HCT116 (cell line): ENCODE data around the gene AP5S1. TPM values are rescaled to one million over a fixed set of nuclear protein-coding genes. Genes with fewer than 3 reads are reported as not detected.

Experiments used
- ATAC-seq: fragments of 200-7000 bp; cut with Tn5 transposase; 2 replicates; pipeline ENCODE4 v1.9.1; 2020; ENCODE audit warnings: mild to moderate bottlenecking, moderate library complexity
- BruUV-seq: library from RNA; stranded (reverse); fragments of 400-500 nt; replicated peaks from 2 replicates; lab custom pipeline; 2021; lab: Mats Ljungman, UMichigan
- CTCF ChIA-PET: fragments of 300-600 bp; sonication (Branson Sonifier 250); formaldehyde crosslinking; loops from one replicate; lab custom pipeline; 2021; ENCODE audit warnings: antibody characterized with exemption; lab: Charles Lee
- POLR2A ChIA-PET: fragments of 300-600, 350-600 bp; sonication (Branson Sonifier 250); formaldehyde crosslinking; loops from one replicate; lab custom pipeline; 2021; ENCODE audit warnings: antibody characterized with exemption; lab: Charles Lee
- RAD21 ChIA-PET, 2 experiments: fragments of 300-600 bp; sonication (Branson Sonifier 250); formaldehyde crosslinking; loops; one replicate each; lab custom pipeline; 2023; ENCODE audit warnings: low total read pairs in 2 of 2; ENCODE audit not compliant: uncharacterized antibody in 2 of 2, unreplicated experiment in 2 of 2, low non-redundant PET in 1 of 2; lab: Charles Lee
- DNase-seq: peaks from one replicate; pipeline ENCODE4 v3.0.0-alpha.2; 2010; ENCODE audit warnings: low read depth, low spot score
- H2AFZ ChIP-seq: fragments of 200-600 bp; shearing (Covaris generic), sonication (generic); 2 replicates; pipeline ENCODE4 v1.6.1; 2017; ENCODE audit warnings: low read depth, mixed run types, mixed read lengths, antibody characterized with exemption, low read length; ENCODE audit not compliant: poor library complexity, severe bottlenecking
- H3K27ac ChIP-seq: 2 replicates; pipeline ENCODE4 v1.5.1; 2012; ENCODE audit warnings: low read depth, low read length
- H3K27me3 ChIP-seq: fragments of 200-600 bp; sonication (generic); 2 replicates; pipeline ENCODE4 v1.6.1; 2016; ENCODE audit warnings: mixed run types, low read length, mixed read lengths; ENCODE audit not compliant: insufficient read depth
- H3K36me3 ChIP-seq, 2 experiments: fragments of 200-500 bp in 1 of 2; fragments of 200-600 bp in 1 of 2; sonication (Bioruptor generic) in 1 of 2; sonication (generic) in 1 of 2; 2 replicates each; pipeline versions ENCODE4 v1.5.1 to v1.6.1; 2014 to 2016; ENCODE audit warnings: low read length in 2 of 2, inconsistent platforms in 1 of 2, mixed read lengths in 1 of 2, mixed run types in 1 of 2; ENCODE audit not compliant: insufficient read depth in 2 of 2, control insufficient read depth in 1 of 2
- H3K4me1 ChIP-seq, 2 experiments: fragments of 200-600 bp in 1 of 2; sonication (generic) in 1 of 2; 2 replicates each; pipeline versions ENCODE4 v1.5.1 to v1.6.1; 2012 to 2017; ENCODE audit warnings: low read length in 2 of 2, inconsistent platforms in 1 of 2, mild to moderate bottlenecking in 1 of 2, mixed read lengths in 1 of 2, mixed run types in 1 of 2, moderate library complexity in 1 of 2; ENCODE audit not compliant: insufficient read depth in 2 of 2, control insufficient read depth in 1 of 2
- H3K4me2 ChIP-seq: fragments of 200-600 bp; sonication (generic); 2 replicates; pipeline ENCODE4 v1.6.1; 2017; ENCODE audit warnings: mixed run types, low read length, mixed read lengths
- H3K4me3 ChIP-seq, 2 experiments: fragments of 200-600 bp in 1 of 2; sonication (generic) in 1 of 2; replicated peaks in 1 of 2; 2 replicates each; pipeline ENCODE4 v1.5.1; 2011 to 2016; ENCODE audit warnings: low read length in 2 of 2, control low read depth in 1 of 2, low read depth in 1 of 2, mild to moderate bottlenecking in 1 of 2, mixed read lengths in 1 of 2, mixed run types in 1 of 2
- H3K79me2 ChIP-seq: fragments of 200-600 bp; sonication (generic); 2 replicates; pipeline ENCODE4 v1.6.1; 2017; ENCODE audit warnings: mild to moderate bottlenecking, mixed run types, low read length, moderate library complexity, mixed read lengths; ENCODE audit not compliant: insufficient read depth
- H3K9ac ChIP-seq: fragments of 200-600 bp; sonication (generic); 2 replicates; pipeline ENCODE4 v1.6.1; 2016; ENCODE audit warnings: low read length, mixed read lengths
- H3K9me2 ChIP-seq: fragments of 200-600 bp; sonication (generic), shearing (Covaris generic); 2 replicates; pipeline ENCODE4 v1.6.1; 2017; ENCODE audit warnings: mixed run types, mild to moderate bottlenecking, moderate library complexity; ENCODE audit not compliant: insufficient read depth
- H3K9me3 ChIP-seq, 2 experiments: fragments of 200-500 bp in 1 of 2; fragments of 200-600 bp in 1 of 2; sonication (Bioruptor generic) in 1 of 2; sonication (generic) in 1 of 2; 2 replicates each; pipeline ENCODE4 v1.6.1; 2014 to 2017; ENCODE audit warnings: low read length in 2 of 2, mixed read lengths in 2 of 2, inconsistent platforms in 1 of 2, low read depth in 1 of 2, mild to moderate bottlenecking in 1 of 2, mixed run types in 1 of 2, moderate library complexity in 1 of 2; ENCODE audit not compliant: control insufficient read depth in 1 of 2, insufficient read depth in 1 of 2
- H4K20me1 ChIP-seq: fragments of 200-600 bp; sonication (generic), shearing (Covaris generic); 2 replicates; pipeline ENCODE4 v1.6.1; 2017; ENCODE audit warnings: mixed run types, mild to moderate bottlenecking, moderate library complexity; ENCODE audit not compliant: insufficient read depth
- CBX3 ChIP-seq: IDR thresholded peaks from 2 replicates; pipeline ENCODE4 v1.6.1; 2012; ENCODE audit warnings: low read depth
- CEBPB ChIP-seq: IDR thresholded peaks from 2 replicates; pipeline ENCODE4 v1.6.1; 2012; ENCODE audit warnings: low read depth
- CTCF ChIP-seq, 3 experiments: fragments of 200-600 bp in 1 of 3; sonication (generic) in 1 of 3; IDR thresholded peaks in 2 of 3; conservative IDR thresholded peaks in 1 of 3; 2 replicates each; pipeline ENCODE4 v1.5.1; 2012 to 2017; ENCODE audit warnings: low read depth in 2 of 3, low read length in 2 of 3, antibody characterized with exemption in 1 of 3, borderline replicate concordance in 1 of 3, control low read depth in 1 of 3, mild to moderate bottlenecking in 1 of 3, mixed read lengths in 1 of 3, mixed run types in 1 of 3, moderate library complexity in 1 of 3; ENCODE audit not compliant: insufficient read depth in 1 of 3
- ELF1 ChIP-seq: IDR thresholded peaks from 2 replicates; pipeline ENCODE4 v1.6.1; 2012; ENCODE audit warnings: low read depth, borderline replicate concordance
- FOSL1 ChIP-seq: IDR thresholded peaks from 2 replicates; pipeline ENCODE4 v1.6.1; 2012; ENCODE audit warnings: low read depth
- JUND ChIP-seq: IDR thresholded peaks from 2 replicates; pipeline ENCODE4 v1.6.1; 2012
- MAX ChIP-seq: IDR thresholded peaks from 2 replicates; pipeline ENCODE4 v1.6.1; 2012
- POLR2A ChIP-seq: IDR thresholded peaks from 2 replicates; pipeline ENCODE4 v1.7.0; 2011; ENCODE audit warnings: borderline replicate concordance; ENCODE audit not compliant: insufficient read depth, insufficient read length; ENCODE audit errors: extremely low read depth
- REST ChIP-seq: IDR thresholded peaks from 2 replicates; pipeline ENCODE4 v1.6.1; 2012; ENCODE audit warnings: low read depth
- SIN3A ChIP-seq: IDR thresholded peaks from 2 replicates; pipeline ENCODE4 v1.6.1; 2012; ENCODE audit warnings: low read depth
- YY1 ChIP-seq: IDR thresholded peaks from 2 replicates; pipeline ENCODE4 v1.6.1; 2011; ENCODE audit warnings: low read length, low read depth, moderate library complexity, mild to moderate bottlenecking; ENCODE audit not compliant: insufficient replicate concordance; ENCODE audit errors: extremely low read depth
- intact Hi-C: fragments of 100-400 bp; cut with micrococcal nuclease; formaldehyde crosslinking; loops from 2 replicates; pipeline ENCODE4 v1.10.0; 2022
- total RNA-seq: library from RNA; stranded (reverse); gene quantifications from one replicate; pipeline ENCODE4 v1.2.1, GENCODE V29; 2021; ENCODE audit not compliant: unreplicated experiment

Gene AP5S1
- total RNA-seq, 1 experiment from 2014 or later: 12.1 TPM

- H3K36me3 ChIP-seq: no peaks in the 10 kb centered on the region
- H3K27me3 ChIP-seq: no peaks in the 10 kb centered on the region
- ChIA-PET CTCF (interaction anchor here (1.0 to 1.6 kb wide), 3 partner anchors 29 to 138 kb away, joined by 3 to 6 read pairs (median 4); no protein-coding TSS in a partner anchor), RAD21 (no interaction called here)
- no peaks in the 10 kb centered on the region for H3K9me2 ChIP-seq
- no peak for ATAC-seq
- no peak overlapping the region for H2AFZ ChIP-seq
- H3K9me3 ChIP-seq: no peaks in the 10 kb centered on the region
- no TSS peak for BruUV-seq
- TF ChIP-seq FOSL1: no peak
- no peak for TF ChIP-seq JUND
- TF ChIP-seq YY1: no peak
- TF ChIP-seq POLR2A: no peak
- TF ChIP-seq MAX: no peak
- TF ChIP-seq ELF1: no peak
- no peak for TF ChIP-seq SIN3A
- no peak for TF ChIP-seq CTCF (IDR thresholded peaks at IDR 0.05 in 2 of 3, conservative IDR thresholded peaks at IDR 0.05 in 1 of 3; ENCODE audit: borderline replicate concordance in 1 of 3, insufficient read depth in 1 of 3, low read depth in 2 of 3, low read length in 2 of 3)
- no peak for TF ChIP-seq CBX3
- TF ChIP-seq CEBPB: no peak
- TF ChIP-seq REST: no peak
- TF ChIP-seq, all 23 proteins: peak for 0
- Histone ChIP-seq H3K4me1 (peaks cover 54 to 79% of the 10 kb centered on the region in 2 experiments), H3K4me2 (peak overlapping the region; percentile 49), H3K79me2 (peaks cover 7% of the 10 kb centered on the region), H3K4me3 (no peak overlapping the region), H3K27ac (peak overlapping the region; percentile 99), H4K20me1 (no peaks in the 10 kb centered on the region), H3K9ac (peak overlapping the region; percentile 76)
- DNase-seq: no peak
- POLR2A ChIA-PET: interaction anchor here (0.7 to 3.3 kb wide), 4 partner anchors 10 to 26 kb away, joined by 3 to 14 read pairs (median 10); partner anchors contain the start of gene CDC25B
- intact Hi-C loops: no loop called here
These were observed 6.3 kb upstream of the AP5S1 start for GRCh38 chr20:3813848-3814581.
